PC-9 (cell line): ENCODE data around the gene FUS. TPM values are rescaled to one million over a fixed set of nuclear protein-coding genes. Genes with fewer than 3 reads are reported as not detected.

Source experiments
- BruUV-seq: library from RNA; stranded (reverse); fragments of 400-500 nt; replicated peaks from 2 replicates; lab custom pipeline; 2021; lab: Mats Ljungman, UMichigan
- CTCF ChIA-PET: fragments of 300-600 bp; sonication (Branson Sonifier 250); formaldehyde crosslinking; loops from one replicate; lab custom pipeline; 2022; ENCODE audit warnings: antibody characterized with exemption; lab: Charles Lee
- POLR2A ChIA-PET: fragments of 300-600 bp; sonication (Branson Sonifier 250); formaldehyde crosslinking; loops from one replicate; lab custom pipeline; 2022; ENCODE audit warnings: antibody characterized with exemption; ENCODE audit not compliant: unreplicated experiment; lab: Charles Lee
- DNase-seq, 2 experiments: peaks; one replicate each; pipeline versions ENCODE4 v3.0.0 to v3.0.0-alpha.2; 2015 to 2022; ENCODE audit warnings: mixed read lengths in 1 of 2
- H2AFZ ChIP-seq: fragments of 200-600 bp; sonication (generic); 2 replicates; pipeline ENCODE4 v1.8.1; 2017; ENCODE audit warnings: antibody characterized with exemption
- H3F3A ChIP-seq: fragments of 200-600 bp; sonication (generic); 2 replicates; pipeline ENCODE4 v1.8.1; 2017; ENCODE audit warnings: antibody characterized with exemption, mild to moderate bottlenecking, low read depth; ENCODE audit not compliant: insufficient read depth
- H3K27ac ChIP-seq: fragments of 200-600 bp; sonication (generic); 2 replicates; pipeline ENCODE4 v1.6.1; 2016; ENCODE audit warnings: mixed run types
- H3K27me3 ChIP-seq: fragments of 200-600 bp; sonication (generic); 2 replicates; pipeline ENCODE4 v1.6.1; 2016; ENCODE audit warnings: low read depth, mixed run types; ENCODE audit not compliant: insufficient read depth
- H3K36me3 ChIP-seq: fragments of 200-600 bp; sonication (generic); 2 replicates; pipeline ENCODE4 v1.6.1; 2016; ENCODE audit warnings: low read depth, mixed run types
- H3K4me1 ChIP-seq: fragments of 200-600 bp; sonication (generic); replicated peaks from 2 replicates; pipeline ENCODE4 v1.6.1; 2016; ENCODE audit warnings: mixed run types; ENCODE audit not compliant: insufficient read depth
- H3K4me2 ChIP-seq: fragments of 200-600 bp; sonication (generic); 2 replicates; pipeline ENCODE4 v1.6.1; 2017; ENCODE audit warnings: mixed run types
- H3K4me3 ChIP-seq: fragments of 200-600 bp; sonication (generic); 2 replicates; pipeline ENCODE4 v1.6.1; 2016; ENCODE audit warnings: mixed run types
- H3K79me2 ChIP-seq: fragments of 200-600 bp; sonication (generic); 2 replicates; pipeline ENCODE4 v1.6.1; 2017; ENCODE audit warnings: low read depth, mixed run types
- H3K9me2 ChIP-seq: fragments of 200-600 bp; sonication (generic); 2 replicates; pipeline ENCODE4 v1.8.1; 2017; ENCODE audit warnings: mild to moderate bottlenecking; ENCODE audit not compliant: insufficient read depth
- H3K9me3 ChIP-seq: fragments of 200-600 bp; sonication (generic); 2 replicates; pipeline ENCODE4 v1.8.1; 2016; ENCODE audit warnings: low read depth; ENCODE audit not compliant: insufficient read depth
- H4K20me1 ChIP-seq: fragments of 200-600 bp; sonication (generic); 2 replicates; pipeline ENCODE4 v1.8.1; 2017; ENCODE audit not compliant: insufficient read depth
- CTCF ChIP-seq: fragments of 200-600 bp; sonication (generic); conservative IDR thresholded peaks from 2 replicates; pipeline ENCODE4 v1.6.1; 2017; ENCODE audit warnings: mixed run types, antibody characterized with exemption, mild to moderate bottlenecking, moderate library complexity
- EZH2 ChIP-seq: fragments of 200-600 bp; sonication (generic); IDR thresholded peaks from 2 replicates; pipeline ENCODE4 v1.8.0; 2017; ENCODE audit warnings: antibody characterized with exemption, low read depth
- intact Hi-C: fragments of 100-400 bp; cut with micrococcal nuclease; formaldehyde crosslinking; loops from one replicate; pipeline ENCODE4 v1.10.0; 2022; ENCODE audit not compliant: unreplicated experiment
- total RNA-seq: library from RNA; stranded (reverse); gene quantifications from 2 replicates; pipeline ENCODE4 v1.2.3, GENCODE V29; 2021

Gene FUS
- total RNA-seq, 1 experiment from 2014 or later: 637 TPM

GRCh38 chr16:31224092-31224955 lies 44.4 kb downstream of the FUS start:
- H3K9me2 ChIP-seq: no peaks in the 10 kb centered on the region
- no peaks in the 10 kb centered on the region for H3K79me2 ChIP-seq
- no peak overlapping the region for H3K4me2 ChIP-seq
- TF ChIP-seq CTCF (no peak), EZH2 (no peak)
- H3K27me3 ChIP-seq: no peaks in the 10 kb centered on the region
- H3K36me3 ChIP-seq: no peaks in the 10 kb centered on the region
- H3F3A ChIP-seq: no peaks in the 10 kb centered on the region
- H3K9me3 ChIP-seq: no peaks in the 10 kb centered on the region
- no peaks in the 10 kb centered on the region for H3K4me1 ChIP-seq
- CTCF ChIA-PET: no interaction called here
- H2AFZ ChIP-seq: no peak overlapping the region
- H3K4me3 ChIP-seq: no peak overlapping the region
- BruUV-seq: no TSS peak
- DNase-seq: no peak
- H4K20me1 ChIP-seq: no peaks in the 10 kb centered on the region
- intact Hi-C loops: no loop called here
- no peak overlapping the region for H3K27ac ChIP-seq
- POLR2A ChIA-PET: no interaction called here

- TF ChIP-seq CTCF (no peak), EZH2 (no peak)
- no peaks in the 10 kb centered on the region for H3K36me3 ChIP-seq
- H3K27ac ChIP-seq: no peak overlapping the region
- intact Hi-C loops: no loop called here
- ChIA-PET CTCF (no interaction called here), POLR2A (no interaction called here)
- H3K4me2 ChIP-seq: no peak overlapping the region
- H2AFZ ChIP-seq: no peak overlapping the region
- BruUV-seq: no TSS peak
- no peaks in the 10 kb centered on the region for H3K9me2 ChIP-seq
- H3K9me3 ChIP-seq: no peaks in the 10 kb centered on the region
- H3F3A ChIP-seq: no peaks in the 10 kb centered on the region
- H3K4me1 ChIP-seq: no peaks in the 10 kb centered on the region
- no peaks in the 10 kb centered on the region for H4K20me1 ChIP-seq
- no peaks in the 10 kb centered on the region for H3K79me2 ChIP-seq
- DNase-seq: no peak
- no peaks in the 10 kb centered on the region for H3K27me3 ChIP-seq
- H3K4me3 ChIP-seq: no peak overlapping the region
Measured at GRCh38 chr16:31225193-31225592, 45.3 kb downstream of the FUS start.

- POLR2A ChIA-PET: no interaction called here
- TF ChIP-seq CTCF (no peak), EZH2 (no peak)
- no peak for DNase-seq
Measured at GRCh38 chr16:31228206-31228605, 48.3 kb downstream of the FUS start.

More at GRCh38 chr16:31228206-31228605, 48.3 kb downstream of the FUS start:
- Histone ChIP-seq H2AFZ (no peak overlapping the region), H3K27me3 (no peaks in the 10 kb centered on the region), H3F3A (no peaks in the 10 kb centered on the region), H3K4me3 (no peak overlapping the region), H3K4me1 (no peaks in the 10 kb centered on the region), H4K20me1 (no peaks in the 10 kb centered on the region), H3K36me3 (no peaks in the 10 kb centered on the region), H3K27ac (no peak overlapping the region), H3K4me2 (no peak overlapping the region), H3K79me2 (no peaks in the 10 kb centered on the region), H3K9me3 (no peaks in the 10 kb centered on the region), H3K9me2 (no peaks in the 10 kb centered on the region)
- BruUV-seq: no TSS peak
- CTCF ChIA-PET: no interaction called here
- intact Hi-C loops: no loop called here
